ENCODE results near the gene PLAU.

PLAU gene

GRCh38 chr10:73944356-73945100 is 33.6 kb downstream of the PLAU start:
- Histone ChIP-seq H3K9me3 (ENCODE audit: control insufficient read depth, insufficient read depth, low read length) (no peaks in the 10 kb centered on the region), H3K79me2 (ENCODE audit: control insufficient read depth, low read length) (no peaks in the 10 kb centered on the region), H3F3A (ENCODE audit: control insufficient read depth, insufficient read depth) (no peaks in the 10 kb centered on the region), H3K4me1 (ENCODE audit: control insufficient read depth, low read length) (peaks cover 5% of the 10 kb centered on the region), H4K20me1 (ENCODE audit: control insufficient read depth, insufficient read depth, low read depth, low read length) (no peaks in the 10 kb centered on the region), H3K27ac (ENCODE audit: low read depth, low read length) (no peak overlapping the region), H3K4me3 (ENCODE audit: low read length) (no peak overlapping the region), H3K4me2 (ENCODE audit: low read length) (no peak overlapping the region), H3K27me3 (ENCODE audit: control insufficient read depth, low read length) (0 out of 2 replicates have a peak, but pooled peaks cover 3% of the 10 kb centered on the region), H3K9me2 (replicated peaks; ENCODE audit: control insufficient read depth, low read length) (no peaks in the 10 kb centered on the region), H3K36me3 (ENCODE audit: control insufficient read depth, low read length) (no peaks in the 10 kb centered on the region)
- TF ChIP-seq EZH2phosphoT487 (IDR thresholded peaks at IDR 0.05; ENCODE audit: borderline replicate concordance, low read length), result no peak
- no peak for TF ChIP-seq CTCF (IDR thresholded peaks at IDR 0.05; ENCODE audit: low read depth, low read length, poor library complexity, severe bottlenecking)

GRCh38 chr10:73946253-73947145 is 35.6 kb downstream of the PLAU start:
- Histone ChIP-seq H3K79me2 (ENCODE audit: control insufficient read depth, low read length) (no peaks in the 10 kb centered on the region), H3K9me3 (ENCODE audit: control insufficient read depth, insufficient read depth, low read length) (no peaks in the 10 kb centered on the region), H3K4me2 (ENCODE audit: low read length) (no peak overlapping the region), H3K27me3 (ENCODE audit: control insufficient read depth, low read length) (0 out of 2 replicates have a peak, but pooled peaks cover 3% of the 10 kb centered on the region), H4K20me1 (ENCODE audit: control insufficient read depth, insufficient read depth, low read depth, low read length) (no peaks in the 10 kb centered on the region), H3K4me3 (ENCODE audit: low read length) (no peak overlapping the region), H3K9me2 (replicated peaks; ENCODE audit: control insufficient read depth, low read length) (no peaks in the 10 kb centered on the region), H3K27ac (ENCODE audit: low read depth, low read length) (no peak overlapping the region), H3F3A (ENCODE audit: control insufficient read depth, insufficient read depth) (no peaks in the 10 kb centered on the region), H3K36me3 (ENCODE audit: control insufficient read depth, low read length) (no peaks in the 10 kb centered on the region), H3K4me1 (ENCODE audit: control insufficient read depth, low read length) (no peaks in the 10 kb centered on the region)
- TF ChIP-seq EZH2phosphoT487 (IDR thresholded peaks at IDR 0.05; ENCODE audit: borderline replicate concordance, low read length) (no peak), CTCF (IDR thresholded peaks at IDR 0.05; ENCODE audit: low read depth, low read length, poor library complexity, severe bottlenecking) (no peak)

GRCh38 chr10:73948947-73949633 is 38.2 kb downstream of the PLAU start:
- Histone ChIP-seq H3K79me2 (ENCODE audit: control insufficient read depth, low read length) (no peaks in the 10 kb centered on the region), H3K4me2 (ENCODE audit: low read length) (no peak overlapping the region), H3K9me2 (replicated peaks; ENCODE audit: control insufficient read depth, low read length) (no peaks in the 10 kb centered on the region), H3K9me3 (ENCODE audit: control insufficient read depth, insufficient read depth, low read length) (no peaks in the 10 kb centered on the region), H4K20me1 (ENCODE audit: control insufficient read depth, insufficient read depth, low read depth, low read length) (no peaks in the 10 kb centered on the region), H3K4me3 (ENCODE audit: low read length) (no peak overlapping the region), H3K4me1 (ENCODE audit: control insufficient read depth, low read length) (no peaks in the 10 kb centered on the region), H3K36me3 (ENCODE audit: control insufficient read depth, low read length) (no peaks in the 10 kb centered on the region), H3K27ac (ENCODE audit: low read depth, low read length) (no peak overlapping the region), H3F3A (ENCODE audit: control insufficient read depth, insufficient read depth) (no peaks in the 10 kb centered on the region), H3K27me3 (ENCODE audit: control insufficient read depth, low read length) (no peaks in the 10 kb centered on the region)
- no peak for TF ChIP-seq CTCF (IDR thresholded peaks at IDR 0.05; ENCODE audit: low read depth, low read length, poor library complexity, severe bottlenecking)
- TF ChIP-seq EZH2phosphoT487 (IDR thresholded peaks at IDR 0.05; ENCODE audit: borderline replicate concordance, low read length), result no peak

All from DOHH2 (cell line).